Erythroblast (primary cell): ENCODE measurements around the gene SSR4.

Experiments used
- GATA1 ChIP-seq: IDR thresholded peaks from 2 replicates; pipeline ENCODE4 v1.6.1; 2011; ENCODE audit warnings: low read depth, mild to moderate bottlenecking, control low read depth, low read length, moderate library complexity
- POLR2A ChIP-seq: IDR thresholded peaks from 2 replicates; pipeline ENCODE4 v1.6.1; 2011; ENCODE audit warnings: mild to moderate bottlenecking, low read length

GRCh38 chrX:153781428-153782047 lies 12.9 kb upstream of the SSR4 start:
- TF ChIP-seq POLR2A: no peak
- TF ChIP-seq GATA1: no peak
